Skin of body (tissue), 2 donors: ENCODE data around the gene GRM3. TPM values are rescaled to one million over a fixed set of nuclear protein-coding genes. Genes with fewer than 3 reads are reported as not detected.

Source experiments
- DNase-seq: peaks from one replicate; lab custom pipeline; 2025; lab: John Stamatoyannopoulos, UW
- total RNA-seq: library from RNA; depleted of rRNA; stranded (reverse); fragments of >200 nt; gene quantifications from one replicate; pipeline ENCODE4 v1.2.3, GENCODE V29; 2014

The GRM3 gene
- total RNA-seq, 1 donor from 2014 or later = 0.20 TPM

DNA sequence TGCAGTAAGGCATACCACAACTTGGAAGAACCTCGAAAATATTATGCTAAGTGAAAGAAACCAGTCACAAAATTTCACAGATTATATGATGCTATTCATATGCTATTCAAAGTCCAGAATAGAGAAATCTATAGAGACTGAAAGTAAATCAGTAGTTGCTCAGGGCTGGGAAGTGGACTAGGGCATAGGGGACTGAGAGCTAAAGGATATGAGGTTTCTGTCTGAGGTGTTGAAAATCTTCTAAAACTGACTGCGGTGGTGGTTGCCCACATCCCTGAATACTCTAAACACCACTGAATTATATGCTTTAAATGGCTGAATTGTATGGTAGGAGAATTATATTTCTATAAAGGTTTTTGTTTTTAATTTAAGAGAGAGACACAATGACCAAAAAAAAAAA is 254.5 kb downstream of the GRM3 start:
- DNase-seq = no peak

DNA sequence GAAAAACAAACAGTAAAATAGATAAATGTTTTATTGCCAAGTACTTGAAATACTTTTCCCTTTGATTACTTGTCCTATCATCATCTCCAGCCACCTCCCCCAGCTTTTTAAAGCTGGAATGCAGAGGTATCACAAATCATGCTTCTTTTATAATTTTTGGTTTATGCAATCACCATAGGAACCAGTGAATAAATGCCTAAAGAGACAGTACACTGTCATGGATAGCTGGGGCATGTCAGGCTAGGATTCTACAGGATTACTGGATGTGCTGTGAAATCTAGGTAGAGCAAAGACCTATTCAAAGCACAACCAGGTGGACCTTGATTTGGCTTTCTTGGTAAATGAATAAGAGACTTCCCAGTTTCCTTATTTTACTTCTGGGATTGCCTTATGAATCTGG is 257.2 kb downstream of the GRM3 start:
- no peak for DNase-seq

DNA sequence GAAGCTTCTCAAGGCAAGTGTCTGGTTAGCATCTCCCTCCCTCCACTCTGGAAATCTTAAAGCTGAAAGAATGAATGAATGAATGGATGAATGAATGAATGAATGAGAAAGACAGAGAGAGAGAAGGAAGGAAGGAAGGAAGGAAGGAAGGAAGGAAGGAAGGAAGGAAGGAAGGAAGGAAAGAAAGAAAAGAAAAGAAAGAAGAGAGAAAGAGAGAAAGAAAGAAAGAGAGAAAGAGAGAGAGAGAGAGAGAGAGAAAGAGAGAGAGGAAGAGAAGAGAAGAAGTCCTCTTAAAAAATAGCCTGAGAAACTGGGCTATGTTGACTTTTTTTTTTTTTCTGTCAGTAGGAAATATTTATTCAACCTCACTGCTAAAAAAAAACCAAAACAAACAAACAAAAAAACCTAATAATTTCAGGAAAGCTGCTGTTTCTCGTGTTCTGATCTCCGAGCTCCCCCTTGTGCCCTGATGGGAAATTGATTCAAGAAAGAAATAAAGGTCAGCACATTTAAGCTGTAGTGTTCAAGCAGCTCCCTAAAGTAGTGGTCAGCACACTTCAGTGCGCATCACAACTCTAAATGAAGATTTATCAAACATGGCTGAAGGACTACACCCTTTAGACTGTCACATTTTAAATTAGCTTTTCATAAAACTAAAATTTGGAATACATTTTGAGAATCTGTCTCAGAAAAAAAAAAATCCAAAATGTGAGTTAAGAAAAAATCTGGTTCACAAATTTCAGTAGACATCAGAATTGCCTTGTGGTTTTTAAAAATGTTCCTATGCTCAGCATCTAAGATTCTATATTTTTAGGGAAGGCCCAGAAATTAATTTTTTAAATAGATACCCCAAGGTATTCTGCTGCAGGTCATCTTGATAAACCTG is 261.5 kb downstream of the GRM3 start:
- DNase-seq = no peak

DNA sequence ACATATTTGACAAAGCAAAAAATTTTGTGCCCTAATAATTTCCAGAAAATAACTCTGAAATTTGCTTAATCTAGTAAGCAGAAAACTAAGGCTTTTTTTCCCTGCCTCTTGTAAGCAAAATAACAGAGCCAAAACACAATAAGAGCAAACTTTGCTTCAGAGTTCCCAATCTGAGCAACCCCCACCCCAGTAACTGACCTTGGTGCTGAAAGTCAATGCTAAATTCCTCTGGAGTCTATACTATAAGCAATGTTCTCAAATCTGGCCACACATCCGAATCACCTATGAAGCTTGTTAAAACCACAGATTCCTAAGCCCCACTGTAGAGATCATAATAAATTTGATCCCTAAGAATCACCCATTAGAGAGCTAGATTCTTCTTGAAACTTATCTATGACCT is 265.2 kb downstream of the GRM3 start:
- no peak for DNase-seq

DNA sequence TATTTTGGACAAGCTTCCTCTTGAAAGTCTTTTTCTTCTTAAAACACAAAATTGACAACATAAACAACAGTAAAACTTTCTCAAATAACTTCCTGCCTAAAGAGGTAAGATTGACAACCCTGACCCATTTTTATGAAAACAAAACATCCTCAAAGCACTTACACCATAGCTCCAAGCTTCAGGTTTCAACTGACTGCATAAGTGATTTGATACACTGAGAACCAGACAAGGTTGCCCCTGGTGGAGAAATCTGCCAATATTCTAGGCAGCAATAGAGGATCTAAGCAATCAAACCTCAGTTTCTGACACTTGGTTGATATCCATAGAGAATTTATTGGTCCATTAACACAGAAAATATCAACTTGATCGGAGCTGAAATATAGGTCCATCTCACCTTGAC is 267.9 kb downstream of the GRM3 start:
- no peak for DNase-seq

DNA sequence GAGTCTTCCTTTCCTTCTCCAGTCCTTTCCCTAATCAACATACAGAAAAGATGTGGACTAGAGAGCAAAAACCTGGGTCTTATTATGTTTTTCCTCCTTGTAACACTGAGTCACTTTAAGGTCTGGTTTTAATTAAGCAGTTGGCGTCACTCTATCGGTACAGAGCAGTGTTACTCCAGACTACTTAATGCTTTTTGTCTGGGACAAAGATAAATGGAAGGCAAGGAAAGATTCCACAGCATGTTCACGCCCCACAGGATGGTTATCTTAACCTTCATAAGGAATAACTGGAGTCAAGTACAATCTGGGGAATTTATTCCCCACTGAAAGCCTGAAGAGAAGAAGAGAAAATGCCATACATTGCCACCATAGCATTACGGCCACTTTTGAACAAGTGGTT is 270.0 kb downstream of the GRM3 start:
- DNase-seq = peak; percentile 68
